ENCODE data around the gene TAAR1.
"Not testable (repeated sequence)": the region's sequence is repeated elsewhere in the genome, so short reads cannot be mapped to it uniquely, and the experiment has no call there.

The TAAR1 gene

GRCh38 chr6:132684272-132684671 is 25.3 kb upstream of the TAAR1 start:
- Histone ChIP-seq H3K4me3 (replicated peaks; ENCODE audit: low read depth, low read length) (no peak overlapping the region), H3K27me3 (replicated peaks; ENCODE audit: control insufficient read depth, insufficient read depth, low read length) (no peaks in the 10 kb centered on the region), H3K36me3 (ENCODE audit: control insufficient read depth, insufficient read depth, low read length) (no peaks in the 10 kb centered on the region)
- TF ChIP-seq, protein P1, sequence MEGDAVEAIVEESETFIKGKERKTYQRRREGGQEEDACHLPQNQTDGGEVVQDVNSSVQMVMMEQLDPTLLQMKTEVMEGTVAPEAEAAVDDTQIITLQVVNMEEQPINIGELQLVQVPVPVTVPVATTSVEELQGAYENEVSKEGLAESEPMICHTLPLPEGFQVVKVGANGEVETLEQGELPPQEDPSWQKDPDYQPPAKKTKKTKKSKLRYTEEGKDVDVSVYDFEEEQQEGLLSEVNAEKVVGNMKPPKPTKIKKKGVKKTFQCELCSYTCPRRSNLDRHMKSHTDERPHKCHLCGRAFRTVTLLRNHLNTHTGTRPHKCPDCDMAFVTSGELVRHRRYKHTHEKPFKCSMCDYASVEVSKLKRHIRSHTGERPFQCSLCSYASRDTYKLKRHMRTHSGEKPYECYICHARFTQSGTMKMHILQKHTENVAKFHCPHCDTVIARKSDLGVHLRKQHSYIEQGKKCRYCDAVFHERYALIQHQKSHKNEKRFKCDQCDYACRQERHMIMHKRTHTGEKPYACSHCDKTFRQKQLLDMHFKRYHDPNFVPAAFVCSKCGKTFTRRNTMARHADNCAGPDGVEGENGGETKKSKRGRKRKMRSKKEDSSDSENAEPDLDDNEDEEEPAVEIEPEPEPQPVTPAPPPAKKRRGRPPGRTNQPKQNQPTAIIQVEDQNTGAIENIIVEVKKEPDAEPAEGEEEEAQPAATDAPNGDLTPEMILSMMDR (IDR thresholded peaks at IDR 0.05; ENCODE audit: insufficient read depth, low read length, poor library complexity, severe bottlenecking) = no peak
- no peak for DNase-seq (ENCODE audit: extremely low read depth, insufficient read length)

- Histone ChIP-seq H3K27me3 (replicated peaks; ENCODE audit: control insufficient read depth, insufficient read depth, low read length) (no peaks in the 10 kb centered on the region), H3K4me3 (replicated peaks; ENCODE audit: low read depth, low read length) (no peak overlapping the region), H3K36me3 (ENCODE audit: control insufficient read depth, insufficient read depth, low read length) (no peaks in the 10 kb centered on the region)
- TF ChIP-seq, protein P1 (IDR thresholded peaks at IDR 0.05; ENCODE audit: insufficient read depth, low read length, poor library complexity, severe bottlenecking) = no peak
- no peak for DNase-seq (ENCODE audit: extremely low read depth, insufficient read length)
Measured at GRCh38 chr6:132683543-132683942, 24.6 kb upstream of the TAAR1 start.

- H3K36me3 ChIP-seq (ENCODE audit: control insufficient read depth, insufficient read depth, low read length); H3K4me3 ChIP-seq (replicated peaks; ENCODE audit: low read depth, low read length); DNase-seq (ENCODE audit: extremely low read depth, insufficient read length); H3K27me3 ChIP-seq (replicated peaks; ENCODE audit: control insufficient read depth, insufficient read depth, low read length): not testable (repeated sequence)
Measured at GRCh38 chr6:132679094-132679493, 20.1 kb upstream of the TAAR1 start.

DNA sequence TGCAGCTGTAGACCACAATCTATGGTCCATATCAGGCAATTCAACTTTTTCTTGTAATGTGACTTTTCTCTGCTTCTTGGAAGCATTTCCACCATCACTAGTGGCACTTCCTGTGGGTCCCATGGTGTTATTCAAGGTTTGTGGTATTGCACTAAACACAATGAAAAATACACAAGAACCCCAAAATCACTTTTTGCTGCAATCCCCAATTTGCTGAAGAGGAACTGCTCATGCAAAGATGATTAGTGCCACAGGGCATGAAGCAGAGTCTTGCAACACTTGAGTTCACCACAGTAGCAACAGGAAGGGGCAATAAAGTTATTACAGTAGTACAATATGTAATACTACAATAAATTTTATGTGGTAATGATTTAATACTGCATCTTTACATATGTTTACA is 16.8 kb upstream of the TAAR1 start:
- DNase-seq (ENCODE audit: extremely low read depth, insufficient read length) = no peak
- TF ChIP-seq, protein P1 (IDR thresholded peaks at IDR 0.05; ENCODE audit: insufficient read depth, low read length, poor library complexity, severe bottlenecking) = no peak
- Histone ChIP-seq H3K4me3 (replicated peaks; ENCODE audit: low read depth, low read length) (no peak overlapping the region), H3K27me3 (replicated peaks; ENCODE audit: control insufficient read depth, insufficient read depth, low read length) (0 out of 2 replicates have a peak, but pooled peaks cover 1% of the 10 kb centered on the region), H3K36me3 (ENCODE audit: control insufficient read depth, insufficient read depth, low read length) (no peaks in the 10 kb centered on the region)

GRCh38 chr6:132675002-132675401 is 16.0 kb upstream of the TAAR1 start:
- no peak for DNase-seq (ENCODE audit: extremely low read depth, insufficient read length)
- TF ChIP-seq, protein P1 (IDR thresholded peaks at IDR 0.05; ENCODE audit: insufficient read depth, low read length, poor library complexity, severe bottlenecking) = no peak
- no peak overlapping the region for H3K4me3 ChIP-seq (replicated peaks; ENCODE audit: low read depth, low read length)
- no peaks in the 10 kb centered on the region for H3K36me3 ChIP-seq (ENCODE audit: control insufficient read depth, insufficient read depth, low read length)
- 0 out of 2 replicates have a peak, but pooled peaks cover 1% of the 10 kb centered on the region for H3K27me3 ChIP-seq (replicated peaks; ENCODE audit: control insufficient read depth, insufficient read depth, low read length)

- H3K4me3 ChIP-seq (replicated peaks; ENCODE audit: low read depth, low read length) = no peak overlapping the region
- 0 out of 2 replicates have a peak, but pooled peaks cover 1% of the 10 kb centered on the region for H3K27me3 ChIP-seq (replicated peaks; ENCODE audit: control insufficient read depth, insufficient read depth, low read length)
- H3K36me3 ChIP-seq (ENCODE audit: control insufficient read depth, insufficient read depth, low read length) = no peaks in the 10 kb centered on the region
- DNase-seq (ENCODE audit: extremely low read depth, insufficient read length) = no peak
- TF ChIP-seq, protein P1 (IDR thresholded peaks at IDR 0.05; ENCODE audit: insufficient read depth, low read length, poor library complexity, severe bottlenecking) = no peak
Measured at GRCh38 chr6:132673376-132674094, 14.6 kb upstream of the TAAR1 start.
